Measurements from ENCODE around the gene PHAX. TPM values are rescaled to one million over a fixed set of nuclear protein-coding genes. Genes with fewer than 3 reads are reported as not detected.
A peak's percentile ranks its signal among the peaks of the same experiment; 100 is the strongest.

The PHAX gene
- total and polyA plus RNA-seq, 8 donors: 28.2 to 75.4 (median 66.3) TPM

DNA sequence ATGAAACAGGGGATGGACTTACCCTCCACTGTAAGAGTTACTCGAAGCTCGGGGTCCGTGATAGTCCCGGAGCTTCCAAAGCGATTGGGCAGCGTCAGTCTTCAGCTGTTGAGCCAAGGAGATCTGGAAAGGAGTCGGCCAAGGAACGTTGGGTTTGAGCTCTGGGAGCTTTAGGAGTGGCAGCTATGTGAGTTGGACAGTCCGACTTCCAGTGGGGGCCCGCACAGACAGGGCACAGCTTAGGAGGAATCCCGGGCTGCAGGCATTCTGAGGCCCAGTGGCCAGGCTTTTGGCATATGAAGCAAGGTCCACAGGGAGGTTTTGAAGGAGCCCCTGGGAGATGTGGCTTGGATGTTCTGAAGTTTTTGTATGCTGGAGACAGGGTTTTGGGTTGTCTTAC is 72.7 kb downstream of the PHAX start:
- DNase-seq (no peak), ATAC-seq (no peak)
- H3K36me3 ChIP-seq: no peaks in the 10 kb centered on the region
- TF ChIP-seq, protein P1, sequence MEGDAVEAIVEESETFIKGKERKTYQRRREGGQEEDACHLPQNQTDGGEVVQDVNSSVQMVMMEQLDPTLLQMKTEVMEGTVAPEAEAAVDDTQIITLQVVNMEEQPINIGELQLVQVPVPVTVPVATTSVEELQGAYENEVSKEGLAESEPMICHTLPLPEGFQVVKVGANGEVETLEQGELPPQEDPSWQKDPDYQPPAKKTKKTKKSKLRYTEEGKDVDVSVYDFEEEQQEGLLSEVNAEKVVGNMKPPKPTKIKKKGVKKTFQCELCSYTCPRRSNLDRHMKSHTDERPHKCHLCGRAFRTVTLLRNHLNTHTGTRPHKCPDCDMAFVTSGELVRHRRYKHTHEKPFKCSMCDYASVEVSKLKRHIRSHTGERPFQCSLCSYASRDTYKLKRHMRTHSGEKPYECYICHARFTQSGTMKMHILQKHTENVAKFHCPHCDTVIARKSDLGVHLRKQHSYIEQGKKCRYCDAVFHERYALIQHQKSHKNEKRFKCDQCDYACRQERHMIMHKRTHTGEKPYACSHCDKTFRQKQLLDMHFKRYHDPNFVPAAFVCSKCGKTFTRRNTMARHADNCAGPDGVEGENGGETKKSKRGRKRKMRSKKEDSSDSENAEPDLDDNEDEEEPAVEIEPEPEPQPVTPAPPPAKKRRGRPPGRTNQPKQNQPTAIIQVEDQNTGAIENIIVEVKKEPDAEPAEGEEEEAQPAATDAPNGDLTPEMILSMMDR (IDR thresholded peaks at IDR 0.05): no peak
- H3K27me3 ChIP-seq: no peaks in the 10 kb centered on the region
- peaks cover 0 to 16% of the 10 kb centered on the region in 2 donors for H3K9me3 ChIP-seq
- peaks cover 0 to 8% of the 10 kb centered on the region in 2 donors for H3K4me1 ChIP-seq
- no peak overlapping the region for H3K27ac ChIP-seq
- no peak overlapping the region for H3K4me3 ChIP-seq
- intact Hi-C loops (cut with DNase I): no loop called here

DNA sequence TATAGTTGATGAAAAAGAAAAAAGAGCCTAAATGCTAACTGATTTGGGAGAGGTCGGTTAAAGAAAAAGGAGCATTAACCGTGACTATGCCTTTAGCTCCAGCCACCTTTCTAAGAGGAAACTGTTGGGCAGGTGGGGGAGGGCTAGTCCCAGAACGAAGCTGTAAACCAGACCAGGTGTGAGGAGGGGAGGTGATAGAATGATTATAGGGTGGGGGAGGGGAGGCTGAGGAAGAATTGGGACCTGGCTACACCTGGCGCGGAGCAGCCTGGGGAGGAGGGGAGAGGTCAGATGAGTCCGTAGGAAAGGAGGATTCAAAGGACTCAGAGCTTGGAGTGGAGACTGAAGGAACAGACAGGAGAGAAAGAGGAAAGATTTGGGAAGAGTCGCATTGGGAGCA is 73.4 kb downstream of the PHAX start:
- Histone ChIP-seq H3K9me3 (peaks cover 0 to 13% of the 10 kb centered on the region in 2 donors), H3K4me3 (no peak overlapping the region), H3K4me1 (peaks cover 0 to 8% of the 10 kb centered on the region in 2 donors), H3K36me3 (no peaks in the 10 kb centered on the region), H3K27me3 (no peaks in the 10 kb centered on the region), H3K27ac (no peak overlapping the region)
- TF ChIP-seq, protein P1 (IDR thresholded peaks at IDR 0.05): no peak
- ATAC-seq (no peak), DNase-seq (no peak)
- intact Hi-C loops (cut with DNase I): no loop called here

DNA sequence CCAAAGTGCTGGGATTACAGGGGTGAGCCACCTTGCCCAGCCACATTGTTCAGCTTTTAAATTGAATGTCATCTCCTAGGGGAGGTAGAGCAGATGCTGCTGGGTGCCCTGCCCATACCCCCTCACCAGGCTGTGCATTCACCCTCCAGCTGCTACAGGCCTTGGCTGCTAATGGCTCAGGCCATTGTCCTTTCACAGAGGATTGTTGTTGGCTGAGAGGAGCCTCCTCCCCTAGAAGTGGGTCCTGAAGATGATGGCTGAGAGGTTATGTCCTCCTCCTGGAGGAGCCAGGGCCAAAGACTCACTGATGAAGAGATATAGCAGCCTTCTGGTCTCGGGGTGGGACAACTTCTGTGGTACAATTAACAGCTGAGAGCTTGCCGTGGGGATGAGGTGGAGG is 74.6 kb downstream of the PHAX start:
- intact Hi-C loops (cut with DNase I): loop anchor here in 1 of 2 donors (5.0 kb wide), 1 partner anchor 107 kb away; no protein-coding TSS in a partner anchor

DNA sequence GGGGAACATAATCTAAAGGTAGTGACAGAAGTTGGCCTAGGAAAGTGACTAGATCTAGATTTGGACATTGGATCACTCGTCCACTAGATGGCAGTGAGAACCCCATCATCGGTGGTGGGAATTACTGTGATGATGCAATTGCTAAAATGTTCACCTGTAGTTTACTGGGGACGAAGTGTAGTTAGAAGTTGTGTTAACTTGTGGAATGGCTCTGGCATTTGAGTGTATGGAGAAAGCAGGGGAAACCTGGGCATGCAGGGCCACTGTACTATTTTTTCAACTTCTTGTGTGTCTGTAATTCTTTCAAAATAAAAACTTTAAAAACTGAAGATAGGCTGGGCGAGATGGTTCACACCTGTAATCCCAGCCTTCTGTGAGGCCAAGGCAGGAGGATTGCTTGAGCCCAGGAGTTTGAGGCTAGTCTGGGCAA is 75.5 kb downstream of the PHAX start:
- no peaks in the 10 kb centered on the region for H3K27me3 ChIP-seq
- TF ChIP-seq, protein P1 (IDR thresholded peaks at IDR 0.05): peak; percentile 63 to 82
- intact Hi-C loops (cut with DNase I): loop anchor here in 1 of 2 donors (5.0 kb wide), 1 partner anchor 106 kb away; no protein-coding TSS in a partner anchor
- peak; percentile 96 for ATAC-seq
- H3K4me1 ChIP-seq: peaks cover 0 to 8% of the 10 kb centered on the region in 2 donors
- H3K9me3 ChIP-seq: no peaks in the 10 kb centered on the region
- no peaks in the 10 kb centered on the region for H3K36me3 ChIP-seq
- no peak overlapping the region for H3K4me3 ChIP-seq
- no peak overlapping the region for H3K27ac ChIP-seq
- peak in 2 of 4 donors; percentile 53 to 70 for DNase-seq

More for the DNA sequence above, 74.6 kb downstream of the PHAX start:
- ATAC-seq (no peak), DNase-seq (no peak)
- H3K36me3 ChIP-seq: no peaks in the 10 kb centered on the region
- H3K4me3 ChIP-seq: no peak overlapping the region
- TF ChIP-seq, protein P1 (IDR thresholded peaks at IDR 0.05): no peak
- H3K4me1 ChIP-seq: peaks cover 0 to 8% of the 10 kb centered on the region in 2 donors
- H3K9me3 ChIP-seq: peaks cover 0 to under 1% of the 10 kb centered on the region in 2 donors
- no peaks in the 10 kb centered on the region for H3K27me3 ChIP-seq
- H3K27ac ChIP-seq: no peak overlapping the region

Other genes with a start within 250 kb of the PHAX start
- gene GRAMD2B, start 177.5 kb upstream of the PHAX start, total RNA-seq: 10 to 100 TPM; 18.1 to 19.2 TPM
- gene GRAMD2B, start 177.5 kb upstream of the PHAX start, polyA plus RNA-seq (ENCODE audit: insufficient read length in 6 of 6): 10 to 100 TPM in 5 of 6 donors, 1 to 10 TPM in 1; 9.8 to 12.6 (median 11.1) TPM
- gene ALDH7A1, start 5.7 kb upstream of the PHAX start, total RNA-seq: 10 to 100 TPM; 34.2 to 54.3 TPM
- 100 to 1,000 TPM; 106 to 137 (median 127) TPM for gene ALDH7A1, start 5.7 kb upstream of the PHAX start, polyA plus RNA-seq (ENCODE audit: insufficient read length in 6 of 6)
- gene LMNB1, start 176.2 kb downstream of the PHAX start, total RNA-seq: 10 to 100 TPM; 23.2 to 27.1 TPM
- gene LMNB1, start 176.2 kb downstream of the PHAX start, polyA plus RNA-seq (ENCODE audit: insufficient read length in 6 of 6): 100 to 1,000 TPM in 2 of 6 donors, 10 to 100 TPM in 4; 93.7 to 175 (median 97.5) TPM